Nephron progenitor cell (in vitro differentiated cells): ENCODE results near the gene MRO.
A peak's percentile ranks its signal among the peaks of the same experiment; 100 is the strongest.

Experiments
- DNase-seq: peaks from one replicate; pipeline ENCODE4 v3.0.0; 2021
- H3K27ac Mint-ChIP-seq: 2 replicates; pipeline ENCODE4 v1.8.0; 2021; ENCODE audit warnings: mild to moderate bottlenecking, moderate library complexity, mixed read lengths
- H3K27me3 Mint-ChIP-seq: 2 replicates; pipeline ENCODE4 v1.8.0; 2021; ENCODE audit warnings: mild to moderate bottlenecking, low read depth, mixed read lengths; ENCODE audit not compliant: poor library complexity
- H3K36me3 Mint-ChIP-seq: 2 replicates; pipeline ENCODE4 v1.8.0; 2021; ENCODE audit warnings: low read depth, mixed read lengths
- H3K4me1 Mint-ChIP-seq: 2 replicates; pipeline ENCODE4 v1.8.0; 2021; ENCODE audit warnings: mixed read lengths
- H3K4me3 Mint-ChIP-seq: 2 replicates; pipeline ENCODE4 v1.8.0; 2021; ENCODE audit warnings: mild to moderate bottlenecking, moderate library complexity, mixed read lengths
- H3K9me3 Mint-ChIP-seq: 2 replicates; pipeline ENCODE4 v1.8.0; 2021; ENCODE audit warnings: mild to moderate bottlenecking, moderate library complexity, mixed read lengths
- CTCF ChIP-seq: fragments of 200-600 bp; sonication (generic); IDR thresholded peaks from 2 replicates; pipeline ENCODE4 v1.5.0; 2021; ENCODE audit warnings: antibody characterized with exemption

Gene MRO

GRCh38 chr18:50816419-50817166 is 3.2 kb downstream of the MRO start:
- no peaks in the 10 kb centered on the region for H3K9me3 Mint-ChIP-seq
- no peak for TF ChIP-seq CTCF
- H3K27ac Mint-ChIP-seq: no peak overlapping the region
- peaks cover 38% of the 10 kb centered on the region for H3K4me1 Mint-ChIP-seq
- H3K27me3 Mint-ChIP-seq: no peaks in the 10 kb centered on the region
- DNase-seq: peak; percentile 30
- no peak overlapping the region for H3K4me3 Mint-ChIP-seq
- H3K36me3 Mint-ChIP-seq: no peaks in the 10 kb centered on the region

- Mint-ChIP-seq H3K27me3 (no peaks in the 10 kb centered on the region), H3K4me3 (no peak overlapping the region), H3K9me3 (peaks cover 5% of the 10 kb centered on the region), H3K36me3 (no peaks in the 10 kb centered on the region), H3K27ac (no peak overlapping the region), H3K4me1 (peaks cover 45% of the 10 kb centered on the region)
- DNase-seq: no peak
- TF ChIP-seq CTCF: no peak
These were observed 5.4 kb downstream of the MRO start for GRCh38 chr18:50814395-50814794.

GRCh38 chr18:50813353-50813752 is 6.5 kb downstream of the MRO start:
- no peak for DNase-seq
- Mint-ChIP-seq H3K27me3 (no peaks in the 10 kb centered on the region), H3K36me3 (no peaks in the 10 kb centered on the region), H3K9me3 (peaks cover 5% of the 10 kb centered on the region), H3K4me1 (peaks cover 47% of the 10 kb centered on the region), H3K4me3 (no peak overlapping the region), H3K27ac (no peak overlapping the region)
- TF ChIP-seq CTCF: no peak

GRCh38 chr18:50812834-50813233 is 7.0 kb downstream of the MRO start:
- no peak for DNase-seq
- Mint-ChIP-seq H3K4me3 (no peak overlapping the region), H3K36me3 (no peaks in the 10 kb centered on the region), H3K9me3 (peaks cover 5% of the 10 kb centered on the region), H3K27me3 (no peaks in the 10 kb centered on the region), H3K27ac (no peak overlapping the region), H3K4me1 (peaks cover 46% of the 10 kb centered on the region)
- TF ChIP-seq CTCF: no peak

- TF ChIP-seq CTCF: no peak
- H3K4me1 Mint-ChIP-seq: peaks cover 21% of the 10 kb centered on the region
These were observed 12.6 kb downstream of the MRO start for GRCh38 chr18:50807176-50807575.

GRCh38 chr18:50806208-50806616 is 13.6 kb downstream of the MRO start:
- no peak for DNase-seq
- H3K27ac Mint-ChIP-seq: no peak overlapping the region
- H3K4me3 Mint-ChIP-seq: no peak overlapping the region
- no peaks in the 10 kb centered on the region for H3K36me3 Mint-ChIP-seq
- TF ChIP-seq CTCF: no peak
- peaks cover 5% of the 10 kb centered on the region for H3K9me3 Mint-ChIP-seq
- peaks cover 21% of the 10 kb centered on the region for H3K4me1 Mint-ChIP-seq
- H3K27me3 Mint-ChIP-seq: peaks cover 2% of the 10 kb centered on the region

More at GRCh38 chr18:50807176-50807575, 12.6 kb downstream of the MRO start:
- Mint-ChIP-seq H3K36me3 (no peaks in the 10 kb centered on the region), H3K27ac (no peak overlapping the region), H3K27me3 (peaks cover 2% of the 10 kb centered on the region), H3K4me3 (no peak overlapping the region), H3K9me3 (peaks cover 5% of the 10 kb centered on the region)
- DNase-seq: no peak
